Right ventricle myocardium inferior (tissue), 1 donor: Measurements from ENCODE around the gene CSNK1G3. TPM values are rescaled to one million over a fixed set of nuclear protein-coding genes. Genes with fewer than 3 reads are reported as not detected.

Experiments used
- ATAC-seq: fragments of 200-7000 bp; cut with Tn5 transposase; one replicate; pipeline ENCODE4 v1.9.1; 2020; ENCODE audit warnings: mild to moderate bottlenecking, moderate library complexity
- DNase-seq: peaks from one replicate; pipeline ENCODE4 v3.0.0; 2021; ENCODE audit errors: missing footprints
- intact Hi-C: fragments of 100-400 bp; cut with DNase I; formaldehyde crosslinking; loops from one replicate; pipeline ENCODE4 v1.11.0; 2022
- total RNA-seq: library from RNA; stranded (reverse); fragmentation: NEBNext Ultra II Directional; extraction: Animal tissue kit (Norgen Biotek cat#: 25700); gene quantifications from one replicate; pipeline ENCODE4 v1.2.1, GENCODE V29; 2021
- donor health status: DM: no; HTN: yes; CAD: no; lungs with severe emphysema.

CSNK1G3 gene
- total RNA-seq, 1 donor from 2014 or later, result 20.6 TPM

DNA sequence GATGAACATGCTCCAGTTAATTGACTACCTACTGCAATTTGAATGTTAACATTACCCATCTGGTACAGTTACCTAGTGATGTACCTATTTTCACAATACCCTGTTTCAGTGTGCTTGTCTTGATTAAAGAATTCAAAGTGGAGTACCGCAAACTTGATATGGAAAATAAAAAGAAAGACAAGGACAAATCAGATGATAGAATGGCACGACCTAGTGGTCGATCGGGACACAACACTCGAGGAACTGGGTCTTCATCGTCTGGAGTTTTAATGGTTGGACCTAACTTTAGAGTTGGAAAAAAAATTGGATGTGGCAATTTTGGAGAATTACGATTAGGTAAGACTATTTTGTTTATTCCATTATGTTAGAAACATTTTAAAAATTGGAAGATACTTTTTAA lies 33.5 kb downstream of the CSNK1G3 start:
- intact Hi-C loops, result no loop called here
- ATAC-seq (no peak), DNase-seq (no peak)

- ATAC-seq, result no peak
- no peak for DNase-seq
- intact Hi-C loops, result no loop called here
Observed at GRCh38 chr5:123546657-123547056, 34.7 kb downstream of the CSNK1G3 start.

DNA sequence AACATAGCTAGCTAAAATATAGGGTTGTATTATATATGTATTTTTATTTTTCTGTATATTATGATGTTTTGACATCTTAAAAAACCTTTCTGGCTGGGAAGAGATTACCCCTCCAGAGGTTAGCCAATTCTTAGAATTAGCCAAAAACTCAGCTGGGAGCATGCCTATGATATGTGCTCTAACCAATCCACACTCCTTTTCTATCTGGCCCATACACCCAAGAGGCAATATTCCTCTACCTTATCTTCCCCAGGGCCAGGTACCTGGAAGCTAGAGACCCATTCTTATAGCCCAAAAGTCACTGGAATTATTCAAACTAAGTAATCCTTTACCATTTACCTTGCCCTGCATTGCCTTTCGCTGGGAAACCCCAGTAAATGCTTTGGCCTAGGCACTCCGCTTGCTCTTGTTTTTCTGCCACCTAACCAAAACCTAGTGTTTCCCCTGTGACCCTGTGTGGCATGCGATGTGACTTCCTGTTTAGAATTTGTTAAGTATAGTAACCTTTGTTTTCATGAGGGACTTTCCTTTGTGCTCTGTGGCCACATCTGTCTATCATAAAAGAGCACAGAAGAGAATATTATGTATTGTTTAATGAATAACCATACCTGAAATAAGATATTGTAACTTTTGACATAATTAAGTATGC lies 37.4 kb downstream of the CSNK1G3 start:
- intact Hi-C loops, result no loop called here
- no peak for ATAC-seq
- no peak for DNase-seq

DNA sequence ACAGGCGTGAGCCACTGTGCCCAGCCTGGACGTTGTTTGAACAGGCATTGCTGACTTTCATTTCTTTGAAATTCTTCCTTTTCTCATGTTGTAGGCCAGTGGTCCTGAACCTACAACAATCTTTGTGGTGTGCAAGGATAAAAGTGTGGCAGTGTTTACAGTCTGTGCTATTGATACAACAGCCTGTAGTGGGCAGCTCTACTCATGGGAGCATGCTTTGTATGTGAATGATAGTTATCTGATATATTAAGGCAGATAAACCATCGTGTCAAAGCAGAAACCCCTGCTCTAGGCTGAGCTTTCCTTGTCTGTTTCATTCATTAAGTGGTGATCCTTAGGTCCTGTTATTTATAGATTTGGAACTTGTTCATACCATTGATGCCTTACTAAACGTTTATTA lies 42.6 kb downstream of the CSNK1G3 start:
- intact Hi-C loops, result no loop called here
- ATAC-seq (no peak), DNase-seq (no peak)

- intact Hi-C loops, result no loop called here
Observed at GRCh38 chr5:123557907-123558306, 45.9 kb downstream of the CSNK1G3 start.

GRCh38 chr5:123558762-123559433 lies 46.9 kb downstream of the CSNK1G3 start:
- no peak for DNase-seq
- no peak for ATAC-seq
- intact Hi-C loops, result no loop called here

More at GRCh38 chr5:123557907-123558306, 45.9 kb downstream of the CSNK1G3 start:
- ATAC-seq (no peak), DNase-seq (no peak)

GRCh38 chr5:123559434-123559775 lies 47.4 kb downstream of the CSNK1G3 start:
- intact Hi-C loops, result no loop called here
- no peak for ATAC-seq
- no peak for DNase-seq

DNA sequence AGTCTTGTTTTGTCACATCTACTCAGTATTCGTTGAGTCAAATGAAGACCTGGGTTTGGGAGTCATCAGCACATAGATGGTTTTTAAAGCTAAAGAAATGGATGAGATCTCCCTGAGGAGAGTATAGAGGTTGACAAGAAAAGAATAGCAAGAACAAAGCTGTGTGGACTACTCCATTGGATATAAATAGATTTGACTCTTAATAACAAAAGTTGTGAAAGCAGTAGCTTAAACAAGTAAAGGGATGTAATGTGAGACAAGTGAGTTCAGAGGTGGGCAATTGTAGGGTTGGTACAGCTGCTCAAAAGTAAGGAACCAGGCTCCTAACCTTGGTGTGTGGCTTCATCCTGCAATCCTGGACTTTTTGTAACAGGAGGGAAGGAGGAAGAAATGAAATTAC lies 49.3 kb downstream of the CSNK1G3 start:
- intact Hi-C loops, result no loop called here
- DNase-seq, result no peak
- no peak for ATAC-seq

GRCh38 chr5:123571927-123572326 lies 60.0 kb downstream of the CSNK1G3 start:
- intact Hi-C loops, result no loop called here
- ATAC-seq (no peak), DNase-seq (no peak)

GRCh38 chr5:123578390-123578789 lies 66.4 kb downstream of the CSNK1G3 start:
- ATAC-seq, result no peak
- intact Hi-C loops, result loop anchor here (5.0 kb wide), 1 partner anchor 34 kb away; no protein-coding TSS in a partner anchor
- DNase-seq, result no peak

- intact Hi-C loops, result loop anchor here (5.0 kb wide), 1 partner anchor 33 kb away; no protein-coding TSS in a partner anchor
- no peak for ATAC-seq
Observed at GRCh38 chr5:123579410-123579809, 67.4 kb downstream of the CSNK1G3 start.

DNA sequence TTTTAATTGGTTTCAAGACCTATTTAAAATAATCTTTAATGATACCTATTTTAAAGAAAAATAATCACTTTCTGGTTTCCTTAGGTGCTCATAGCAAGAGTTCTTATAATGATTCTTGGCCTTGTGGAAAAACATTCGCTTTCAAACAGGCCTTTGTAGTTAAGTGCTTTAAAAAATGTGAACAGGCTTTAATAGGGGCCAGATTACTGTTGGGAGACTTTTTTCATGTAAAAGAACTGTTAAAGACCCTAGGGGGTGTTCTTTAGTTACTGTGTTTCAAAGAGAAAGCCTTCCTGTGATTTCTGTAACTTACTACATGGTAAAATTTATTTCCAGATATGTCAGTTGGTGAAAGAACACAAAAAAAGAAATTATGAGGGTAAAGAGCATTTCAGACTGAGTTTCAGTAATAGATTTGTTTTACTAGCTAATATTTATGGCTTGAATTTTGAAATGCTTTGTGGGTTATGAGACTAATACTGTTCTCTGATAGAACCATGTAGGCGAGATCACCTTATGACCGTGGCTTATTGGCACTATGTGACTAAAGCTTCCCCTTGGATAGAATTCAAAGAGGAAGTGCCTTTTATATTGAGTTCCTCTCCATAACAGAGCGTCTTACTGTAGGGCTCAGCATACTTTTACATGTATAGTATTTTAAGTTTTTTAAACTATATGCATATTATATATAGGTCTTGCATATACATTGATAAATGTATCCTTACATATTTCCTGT lies 70.7 kb downstream of the CSNK1G3 start:
- intact Hi-C loops, result loop anchor here (5.0 kb wide), 1 partner anchor 70 kb away; the partner anchor contains the start of gene CSNK1G3
- DNase-seq (no peak), ATAC-seq (no peak)

More at GRCh38 chr5:123579410-123579809, 67.4 kb downstream of the CSNK1G3 start:
- DNase-seq, result no peak

DNA sequence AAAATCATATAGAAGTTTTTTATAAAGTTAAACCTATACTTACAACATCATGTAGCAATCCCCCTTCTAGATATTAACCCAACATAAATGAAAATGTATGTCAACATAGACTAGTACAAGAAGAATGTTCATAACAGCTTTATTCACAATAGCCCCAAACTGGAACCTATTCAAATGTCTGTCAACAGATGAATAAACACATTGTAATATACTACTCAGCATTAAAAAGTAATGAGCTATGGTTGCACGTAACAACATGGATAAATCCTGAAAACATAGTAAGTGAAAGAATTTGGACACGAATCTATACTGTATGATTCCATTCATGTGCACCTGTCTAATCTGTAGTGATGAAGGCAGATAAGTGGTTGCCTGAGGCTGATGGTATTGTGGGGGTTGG lies 73.9 kb downstream of the CSNK1G3 start:
- ATAC-seq (no peak), DNase-seq (no peak)
- intact Hi-C loops, result no loop called here

GRCh38 chr5:123594434-123594833 lies 82.5 kb downstream of the CSNK1G3 start:
- no peak for ATAC-seq
- DNase-seq, result no peak
- intact Hi-C loops, result no loop called here

DNA sequence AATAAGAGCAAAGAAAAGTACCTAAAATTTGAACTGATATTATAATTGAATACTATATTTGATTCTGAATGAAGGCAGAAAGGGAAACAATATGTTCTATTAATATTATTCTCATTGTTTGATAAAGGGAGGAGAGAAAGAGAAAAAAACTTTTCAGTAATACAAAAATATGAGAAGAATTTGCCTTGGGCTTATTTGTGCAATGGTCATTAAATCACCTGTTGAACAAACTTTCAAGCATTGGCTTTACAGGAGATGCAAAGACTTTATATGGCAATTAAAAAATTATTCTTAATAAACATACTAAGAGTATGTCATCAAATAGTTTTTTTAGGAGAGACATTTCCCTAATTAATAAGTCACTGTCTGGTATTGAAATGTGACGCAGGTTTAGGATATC lies 85.0 kb downstream of the CSNK1G3 start:
- intact Hi-C loops, result no loop called here
- DNase-seq, result no peak
- no peak for ATAC-seq

- DNase-seq (no peak), ATAC-seq (no peak)
- intact Hi-C loops, result no loop called here
Observed at GRCh38 chr5:123598028-123598689, 86.2 kb downstream of the CSNK1G3 start.

- DNase-seq, result no peak
- intact Hi-C loops, result no loop called here
- no peak for ATAC-seq
Observed at GRCh38 chr5:123599171-123599570, 87.2 kb downstream of the CSNK1G3 start.

- intact Hi-C loops, result no loop called here
- no peak for ATAC-seq
- DNase-seq, result no peak
Observed at GRCh38 chr5:123601610-123602009, 89.6 kb downstream of the CSNK1G3 start.

DNA sequence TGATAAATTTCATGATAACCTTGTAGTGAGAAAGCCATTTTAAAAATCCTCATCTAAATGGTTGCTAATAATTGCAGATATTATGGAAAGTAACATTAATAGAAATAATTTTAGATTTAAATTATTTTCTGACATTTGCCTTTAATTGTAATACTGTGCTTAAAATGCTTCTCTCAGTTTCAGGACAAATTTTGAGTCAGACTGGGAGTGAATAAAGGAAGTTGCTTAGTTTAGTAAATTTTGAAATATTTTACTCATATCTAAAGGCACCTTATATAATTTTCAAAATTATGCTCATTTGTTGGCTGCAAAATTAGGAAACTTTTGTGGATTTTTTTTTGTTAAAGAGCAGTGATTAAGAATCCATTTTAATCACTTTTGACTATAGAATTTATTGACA lies 93.8 kb downstream of the CSNK1G3 start:
- no peak for DNase-seq
- intact Hi-C loops, result no loop called here
- ATAC-seq, result no peak
